CD14-positive monocyte (primary cell): Measurements from ENCODE around the gene SAMD11. TPM values are rescaled to one million over a fixed set of nuclear protein-coding genes. Genes with fewer than 3 reads are reported as not detected.
A peak's percentile ranks its signal among the peaks of the same experiment; 100 is the strongest.

Experiments used
- DNase-seq, 3 donors: peaks; one replicate each; pipeline ENCODE4 v3.0.0-alpha.2; 2011 to 2022
- H2AFZ ChIP-seq: 2 replicates; pipeline ENCODE4 v1.6.0; 2012; ENCODE audit warnings: mild to moderate bottlenecking, low read depth, low read length, inconsistent platforms; ENCODE audit not compliant: insufficient read depth, poor library complexity, severe bottlenecking
- H3K27ac ChIP-seq, 2 donors: 1 replicate in 1 of 2; 2 replicates in 1 of 2; pipeline ENCODE4 v1.5.1; 2012 to 2013; ENCODE audit warnings: low read length in 2 of 2, control low read depth in 1 of 2, inconsistent platforms in 1 of 2, low read depth in 1 of 2, mild to moderate bottlenecking in 1 of 2
- H3K27me3 ChIP-seq, 2 donors: one replicate each; pipeline versions ENCODE4 v1.6.0 to v1.6.1; 2011 to 2013; ENCODE audit warnings: low read length in 2 of 2; ENCODE audit not compliant: control insufficient read depth in 2 of 2, insufficient read depth in 2 of 2
- H3K36me3 ChIP-seq, 2 donors: replicated peaks in 1 of 2; 1 replicate in 1 of 2; 2 replicates in 1 of 2; pipeline versions ENCODE4 v1.5.1 to v1.6.1; 2012 to 2013; ENCODE audit warnings: low read length in 2 of 2, control low read depth in 1 of 2, inconsistent platforms in 1 of 2, mild to moderate bottlenecking in 1 of 2; ENCODE audit not compliant: insufficient read depth in 2 of 2, control insufficient read depth in 1 of 2
- H3K4me1 ChIP-seq, 2 donors: 1 replicate in 1 of 2; 2 replicates in 1 of 2; pipeline versions ENCODE4 v1.5.1 to v1.6.1; 2012 to 2013; ENCODE audit warnings: low read length in 2 of 2, control low read depth in 1 of 2, inconsistent platforms in 1 of 2, mild to moderate bottlenecking in 1 of 2, moderate library complexity in 1 of 2; ENCODE audit not compliant: insufficient read depth in 2 of 2, control insufficient read depth in 1 of 2
- H3K4me2 ChIP-seq: replicated peaks from 2 replicates; pipeline ENCODE3; 2012; ENCODE audit warnings: low read length, moderate library complexity, mild to moderate bottlenecking; ENCODE audit not compliant: poor library complexity, severe bottlenecking; ENCODE audit errors: extremely low read depth
- H3K4me3 ChIP-seq, 3 experiments: fragments of 200-600 bp in 1 of 3; sonication (generic) in 1 of 3; replicated peaks in 1 of 3; 1 replicate in 2 of 3; 2 replicates in 1 of 3; pipeline ENCODE4 v1.5.1; 2011 to 2013; ENCODE audit warnings: low read length in 3 of 3, mild to moderate bottlenecking in 3 of 3, control low read depth in 2 of 3, low read depth in 2 of 3, inconsistent platforms in 1 of 3, moderate library complexity in 1 of 3
- H3K79me2 ChIP-seq: 2 replicates; pipeline ENCODE4 v1.6.0; 2012; ENCODE audit warnings: mild to moderate bottlenecking, control low read depth, inconsistent platforms, low read length, moderate library complexity; ENCODE audit not compliant: insufficient read depth
- H3K9ac ChIP-seq: 2 replicates; pipeline ENCODE4 v1.6.0; 2017; ENCODE audit warnings: low read length, mild to moderate bottlenecking; ENCODE audit not compliant: insufficient read depth, poor library complexity, severe bottlenecking
- H3K9me3 ChIP-seq, 2 donors: replicated peaks in 1 of 2; 1 replicate in 1 of 2; 2 replicates in 1 of 2; pipeline versions ENCODE4 v1.5.1 to v1.6.1; 2012 to 2013; ENCODE audit warnings: low read length in 2 of 2, control low read depth in 1 of 2; ENCODE audit not compliant: control insufficient read depth in 1 of 2, insufficient read depth in 1 of 2
- H4K20me1 ChIP-seq: 2 replicates; pipeline ENCODE4 v1.6.0; 2012; ENCODE audit warnings: mild to moderate bottlenecking, low read length, control low read depth, moderate library complexity; ENCODE audit not compliant: insufficient read depth
- H3K27ac Mint-ChIP-seq, 7 donors: one replicate each; pipeline ENCODE4 v1.8.0; 2020; ENCODE audit warnings: mild to moderate bottlenecking in 7 of 7, mixed read lengths in 7 of 7, moderate library complexity in 6 of 7, inconsistent platforms in 2 of 7
- H3K27me3 Mint-ChIP-seq, 3 donors: one replicate each; pipeline ENCODE4 v1.8.0; 2021 to 2022; ENCODE audit warnings: low read depth in 3 of 3, mild to moderate bottlenecking in 3 of 3, mixed read lengths in 3 of 3, moderate library complexity in 3 of 3, inconsistent platforms in 1 of 3
- H3K36me3 Mint-ChIP-seq, 2 donors: one replicate each; pipeline ENCODE4 v1.8.0; 2020; ENCODE audit warnings: mixed read lengths in 2 of 2, inconsistent platforms in 1 of 2, mild to moderate bottlenecking in 1 of 2
- H3K4me1 Mint-ChIP-seq: one replicate; pipeline ENCODE4 v1.8.0; 2020; ENCODE audit warnings: mild to moderate bottlenecking, mixed read lengths
- H3K4me3 Mint-ChIP-seq, 2 donors: one replicate each; pipeline ENCODE4 v1.8.0; 2020; ENCODE audit warnings: mild to moderate bottlenecking in 2 of 2, mixed read lengths in 2 of 2, moderate library complexity in 1 of 2
- H3K9me3 Mint-ChIP-seq, 7 donors: one replicate each; pipeline ENCODE4 v1.8.0; 2020 to 2022; ENCODE audit warnings: mixed read lengths in 7 of 7, mild to moderate bottlenecking in 6 of 7, moderate library complexity in 6 of 7, inconsistent platforms in 2 of 7
- WGBS: methylation state at CpG from one replicate; pipeline ENCODE4 v1.1.5; 2013; ENCODE audit warnings: missing lambda C conversion rate; ENCODE audit not compliant: insufficient coverage; 5-methylcytosine and 5-hydroxymethylcytosine counted together
- intact Hi-C, 2 donors: fragments of 100-400 bp; cut with micrococcal nuclease; formaldehyde crosslinking; loops; one replicate each; pipeline versions ENCODE4 v1.15.0 to v1.15.1; 2023
- polyA plus RNA-seq, 3 donors: library from polyadenylated mRNA; depleted of rRNA in 1 of 3; unstranded in 2 of 3; stranded (reverse) in 1 of 3; fragments of 300-500 nt in 2 of 3; fragments of >200 nt in 1 of 3; fragmentation: Illumina TruSeq in 2 of 3; gene quantifications; 1 replicate in 2 of 3; 2 replicates in 1 of 3; pipeline ENCODE4 v1.2.3, GENCODE V29; 2012 to 2021
- TF ChIP-seq, protein P1 (sequence below): fragments of 200-600 bp; IDR thresholded peaks from one replicate; pipeline ENCODE4 v1.8.0; 2022; ENCODE audit warnings: antibody characterized with exemption, mild to moderate bottlenecking

Gene SAMD11
- polyA plus RNA-seq, 3 donors, result not detected

DNA sequence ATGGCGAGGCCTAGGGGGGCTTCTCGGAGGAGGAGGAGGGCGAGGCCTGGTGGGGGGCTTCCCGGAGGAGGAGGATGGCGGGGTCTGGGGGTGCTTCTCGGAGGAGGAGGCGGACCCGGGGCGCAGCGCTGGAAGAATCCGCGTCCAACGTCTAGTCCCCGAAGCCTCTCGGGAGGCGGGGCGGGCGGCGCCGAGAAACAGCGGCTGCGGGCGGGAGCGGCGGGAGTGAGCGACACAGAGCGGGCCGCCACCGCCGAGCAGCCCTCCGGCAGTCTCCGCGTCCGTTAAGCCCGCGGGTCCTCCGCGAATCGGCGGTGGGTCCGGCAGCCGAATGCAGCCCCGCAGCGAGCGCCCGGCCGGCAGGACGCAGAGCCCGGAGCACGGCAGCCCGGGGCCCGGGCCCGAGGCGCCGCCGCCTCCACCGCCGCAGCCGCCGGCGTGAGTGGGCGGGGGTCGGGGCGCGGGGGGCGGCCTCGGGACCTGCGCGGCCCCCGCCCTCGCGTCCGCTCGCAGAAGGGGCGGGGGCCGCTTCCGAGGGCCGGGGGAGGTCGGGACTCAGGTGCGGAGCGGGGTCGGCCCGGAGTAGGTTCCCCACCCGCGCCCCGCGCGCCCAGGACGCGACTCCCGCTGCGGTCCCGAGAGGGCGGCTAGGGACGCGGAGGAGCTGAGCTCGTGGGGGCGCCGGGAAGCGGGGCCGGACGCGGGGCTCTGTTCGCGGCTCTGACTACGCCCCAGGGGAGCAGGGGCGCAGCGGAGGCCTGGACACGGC lies 36.8 kb downstream of the SAMD11 start, which contains the start of gene KLHL17:
Gene KLHL17, plus strand, starts transcription at position 222 of the 769 bp plus-strand sequence. Its CDS starts 110 bp downstream, at position 332.
- Histone ChIP-seq H3K9ac (peak within 1 kb of the TSS; percentile 75), H4K20me1 (peaks cover 18% of the 10 kb centered on the region), H3K27me3 (peaks cover 0 to 7% of the 10 kb centered on the region in 2 donors), H3K9me3 (no peaks in the 10 kb centered on the region), H3K4me2 (peak within 1 kb of the TSS; percentile 90), H3K4me1 (peaks cover 22 to 54% of the 10 kb centered on the region in 2 donors), H3K4me3 (peak within 1 kb of the TSS; percentile 34 to 94 (median 52)), H3K79me2 (peaks cover 23% of the 10 kb centered on the region), H2AFZ (peak within 1 kb of the TSS; percentile 94), H3K36me3 (peaks cover 15 to 17% of the 10 kb centered on the region in 2 donors), H3K27ac (no peak within 1 kb of the TSS)
- under 1% methylated on average over 107 of the region's 109 CpGs for WGBS
- Mint-ChIP-seq H3K4me1 (peaks cover 34% of the 10 kb centered on the region), H3K4me3 (peak within 1 kb of the TSS; percentile 73 to 95), H3K36me3 (peaks cover 28 to 35% of the 10 kb centered on the region in 2 donors), H3K9me3 (no peaks in the 10 kb centered on the region), H3K27ac (peak within 1 kb of the TSS in 3 of 7 donors; percentile 45 to 81 (median 55)), H3K27me3 (peaks cover 7 to 25% (median 12%) of the 10 kb centered on the region in 3 donors)
- intact Hi-C loops, result loop anchor here in 1 of 2 donors (10.0 kb wide), 1 partner anchor 56 kb away; no protein-coding TSS in a partner anchor
- DNase-seq, result peak; percentile 46 to 54 (median 54)
- TF ChIP-seq, protein P1, sequence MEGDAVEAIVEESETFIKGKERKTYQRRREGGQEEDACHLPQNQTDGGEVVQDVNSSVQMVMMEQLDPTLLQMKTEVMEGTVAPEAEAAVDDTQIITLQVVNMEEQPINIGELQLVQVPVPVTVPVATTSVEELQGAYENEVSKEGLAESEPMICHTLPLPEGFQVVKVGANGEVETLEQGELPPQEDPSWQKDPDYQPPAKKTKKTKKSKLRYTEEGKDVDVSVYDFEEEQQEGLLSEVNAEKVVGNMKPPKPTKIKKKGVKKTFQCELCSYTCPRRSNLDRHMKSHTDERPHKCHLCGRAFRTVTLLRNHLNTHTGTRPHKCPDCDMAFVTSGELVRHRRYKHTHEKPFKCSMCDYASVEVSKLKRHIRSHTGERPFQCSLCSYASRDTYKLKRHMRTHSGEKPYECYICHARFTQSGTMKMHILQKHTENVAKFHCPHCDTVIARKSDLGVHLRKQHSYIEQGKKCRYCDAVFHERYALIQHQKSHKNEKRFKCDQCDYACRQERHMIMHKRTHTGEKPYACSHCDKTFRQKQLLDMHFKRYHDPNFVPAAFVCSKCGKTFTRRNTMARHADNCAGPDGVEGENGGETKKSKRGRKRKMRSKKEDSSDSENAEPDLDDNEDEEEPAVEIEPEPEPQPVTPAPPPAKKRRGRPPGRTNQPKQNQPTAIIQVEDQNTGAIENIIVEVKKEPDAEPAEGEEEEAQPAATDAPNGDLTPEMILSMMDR, result no peak

DNA sequence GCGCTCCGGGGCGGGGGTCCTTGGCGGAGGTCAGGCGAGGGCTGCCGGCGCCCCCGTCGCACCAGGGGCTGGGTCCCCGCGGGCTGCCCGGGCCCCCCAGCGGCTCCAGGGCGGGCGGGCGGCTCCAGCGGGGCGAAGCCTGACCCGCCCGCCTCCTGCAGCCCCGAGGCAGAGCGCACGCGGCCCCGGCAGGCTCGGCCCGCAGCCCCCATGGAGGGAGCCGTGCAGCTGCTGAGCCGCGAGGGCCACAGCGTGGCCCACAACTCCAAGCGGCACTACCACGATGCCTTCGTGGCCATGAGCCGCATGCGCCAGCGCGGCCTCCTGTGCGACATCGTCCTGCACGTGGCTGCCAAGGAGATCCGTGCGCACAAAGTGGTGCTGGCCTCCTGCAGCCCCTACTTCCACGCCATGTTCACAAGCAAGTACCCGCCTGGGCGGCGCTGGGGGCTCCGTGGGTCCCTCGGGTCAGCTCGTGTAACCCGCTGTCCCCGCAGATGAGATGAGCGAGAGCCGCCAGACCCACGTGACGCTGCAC lies 37.5 kb downstream of the SAMD11 start:
- H3K9me3 ChIP-seq, result no peaks in the 10 kb centered on the region
- peaks cover 0 to 14% of the 10 kb centered on the region in 2 donors for H3K27me3 ChIP-seq
- Mint-ChIP-seq H3K36me3 (peaks cover 23 to 29% of the 10 kb centered on the region in 2 donors), H3K4me3 (peak overlapping the region; percentile 58 to 67), H3K27me3 (peaks cover 10 to 31% (median 17%) of the 10 kb centered on the region in 3 donors), H3K9me3 (no peaks in the 10 kb centered on the region), H3K27ac (no peak overlapping the region), H3K4me1 (peaks cover 33% of the 10 kb centered on the region)
- peak overlapping the region in 2 of 3 experiments; percentile 52 to 94 for H3K4me3 ChIP-seq
- intact Hi-C loops, result loop anchor here in 1 of 2 donors (10.0 kb wide), 1 partner anchor 56 kb away; no protein-coding TSS in a partner anchor
- H3K4me1 ChIP-seq, result peaks cover 27 to 54% of the 10 kb centered on the region in 2 donors
- TF ChIP-seq, protein P1, result no peak
- peak overlapping the region; percentile 75 for H3K9ac ChIP-seq
- H3K79me2 ChIP-seq, result peaks cover 23% of the 10 kb centered on the region
- H4K20me1 ChIP-seq, result peaks cover 18% of the 10 kb centered on the region
- peak overlapping the region; percentile 53 for H2AFZ ChIP-seq
- H3K4me2 ChIP-seq, result peak overlapping the region; percentile 90
- peaks cover 9 to 10% of the 10 kb centered on the region in 2 donors for H3K36me3 ChIP-seq
- DNase-seq, result no peak
- WGBS, result 40% methylated on average over 53 of the region's 56 CpGs
- no peak overlapping the region for H3K27ac ChIP-seq
